K562 (cell line): ENCODE measurements around the gene NR4A2. TPM values are rescaled to one million over a fixed set of nuclear protein-coding genes. Genes with fewer than 3 reads are reported as not detected.

Experiments used
- ADNP ChIP-seq: fragments of 200-800 bp; sonication (Bioruptor generic); IDR thresholded peaks from 2 replicates; pipeline ENCODE4 v1.6.1; 2016; ENCODE audit warnings: missing genetic modification characterization, missing compliant biosample characterization
- FOXJ2 ChIP-seq: fragments of 200-800 bp; sonication (Bioruptor generic); IDR thresholded peaks from 2 replicates; pipeline ENCODE4 v1.6.1; 2016; ENCODE audit warnings: missing genetic modification characterization, missing compliant biosample characterization
- GATAD2A ChIP-seq: fragments of 450-650 bp; IDR thresholded peaks from 2 replicates; pipeline ENCODE4 v1.6.1; 2017
- HDAC3 ChIP-seq: fragments of 450-650 bp; IDR thresholded peaks from 2 replicates; pipeline ENCODE4 v1.6.1; 2018; ENCODE audit warnings: borderline replicate concordance, mild to moderate bottlenecking, moderate library complexity; ENCODE audit not compliant: partially characterized antibody
- HDAC6 ChIP-seq: IDR thresholded peaks from 2 replicates; pipeline ENCODE4 v1.6.1; 2012; ENCODE audit warnings: low read depth, mild to moderate bottlenecking, control low read depth, inconsistent platforms, low read length, moderate library complexity
- HMGN3 ChIP-seq: IDR thresholded peaks from 2 replicates; pipeline ENCODE4 v1.6.1; 2011; ENCODE audit warnings: borderline replicate concordance, low read depth, mild to moderate bottlenecking, mixed read lengths, low read length; ENCODE audit not compliant: insufficient read length; ENCODE audit errors: extremely low read depth
- KLF1 ChIP-seq: fragments of 450-650 bp; IDR thresholded peaks from 2 replicates; pipeline ENCODE4 v1.6.1; 2016; ENCODE audit warnings: missing genetic modification characterization, missing compliant biosample characterization
- NBN ChIP-seq: fragments of 450-650 bp; IDR thresholded peaks from 2 replicates; pipeline ENCODE4 v1.6.1; 2016; ENCODE audit warnings: low read depth, mild to moderate bottlenecking
- NFIC ChIP-seq: fragments of 450-650 bp; IDR thresholded peaks from 2 replicates; pipeline ENCODE4 v1.6.1; 2017; ENCODE audit warnings: mild to moderate bottlenecking, inconsistent platforms
- POLR3A ChIP-seq: IDR thresholded peaks from 2 replicates; pipeline ENCODE4 v1.6.1; 2011; ENCODE audit warnings: borderline replicate concordance, mild to moderate bottlenecking, moderate library complexity; ENCODE audit not compliant: insufficient read length, insufficient read depth; ENCODE audit errors: extremely low read depth
- RBM15 ChIP-seq: fragments of 200-400 bp; formaldehyde crosslinking; IDR thresholded peaks from 2 replicates; pipeline ENCODE4 v1.6.1; 2018; ENCODE audit warnings: mild to moderate bottlenecking, low read length, moderate library complexity; ENCODE audit not compliant: insufficient read depth
- ZBTB17 ChIP-seq: fragments of 450-650 bp; formaldehyde crosslinking; IDR thresholded peaks from 2 replicates; pipeline ENCODE4 v1.4.0; 2020; ENCODE audit warnings: mild to moderate bottlenecking
- ZKSCAN1 ChIP-seq: fragments of 150-350 bp; IDR thresholded peaks from 2 replicates; pipeline ENCODE4 v1.6.1; 2016; ENCODE audit warnings: low read depth, low read length
- ZKSCAN3 ChIP-seq: fragments of 250-450 bp; sonication (Bioruptor Pico); IDR thresholded peaks from 2 replicates; pipeline ENCODE4 v1.4.0; 2020
- ZKSCAN8 ChIP-seq: fragments of 200-800 bp; sonication (Bioruptor generic); IDR thresholded peaks from 2 replicates; pipeline ENCODE4 v1.6.1; 2016; ENCODE audit warnings: missing genetic modification characterization, missing compliant biosample characterization
- polyA plus RNA-seq, 8 experiments: library from polyadenylated mRNA; depleted of rRNA in 4 of 8; stranded (reverse) in 5 of 8; unstranded in 3 of 8; fragments of >200 nt; fragmentation: Nextera tagmentation in 2 of 8; fragmentation: Illumina TruSeq in 1 of 8; extraction: Ambion mirVana in 2 of 8; extraction: Trizol in 1 of 8; gene quantifications; 2 replicates each; pipeline versions ENCODE4 v1.2.1 to v1.2.3, GENCODE V29; 2011 to 2014; ENCODE audit warnings: inconsistent platforms in 1 of 8, missing spikeins in 1 of 8
- total RNA-seq, 7 experiments: library from RNA; depleted of rRNA in 6 of 7; stranded (reverse); fragments of >200 nt in 6 of 7; fragmentation: Illumina TruSeq in 2 of 7; extraction: Trizol in 2 of 7; gene quantifications; 2 replicates each; pipeline versions ENCODE4 v1.2.1 to v1.2.3, GENCODE V29; 2011 to 2021; ENCODE audit warnings: low replicate concordance in 1 of 7
- TF ChIP-seq, protein P1 (sequence below): sonication (generic); formaldehyde crosslinking; IDR thresholded peaks from 2 replicates; pipeline ENCODE4 v1.8.0; 2023; ENCODE audit warnings: missing genetic modification reagents, mild to moderate bottlenecking, borderline replicate concordance
- TF ChIP-seq, protein P2 (sequence below), 2 experiments: IDR thresholded peaks in 1 of 2; conservative IDR thresholded peaks in 1 of 2; 2 replicates each; pipeline ENCODE4 v1.6.1; 2016; ENCODE audit warnings: low read depth in 2 of 2, mild to moderate bottlenecking in 1 of 2, missing compliant biosample characterization in 1 of 2, missing genetic modification characterization in 1 of 2, moderate library complexity in 1 of 2
- TF ChIP-seq, protein P3 (sequence below): sonication (generic); formaldehyde crosslinking; IDR thresholded peaks from 2 replicates; pipeline ENCODE4 v1.8.0; 2022; ENCODE audit warnings: mild to moderate bottlenecking, missing genetic modification reagents

NR4A2 gene
- total and polyA plus RNA-seq, 9 of the 15 experiments (the other 6 are each of a cell fraction or from before 2014, with no cell fraction given): 0.94 to 5.1 (median 1.3) TPM

DNA sequence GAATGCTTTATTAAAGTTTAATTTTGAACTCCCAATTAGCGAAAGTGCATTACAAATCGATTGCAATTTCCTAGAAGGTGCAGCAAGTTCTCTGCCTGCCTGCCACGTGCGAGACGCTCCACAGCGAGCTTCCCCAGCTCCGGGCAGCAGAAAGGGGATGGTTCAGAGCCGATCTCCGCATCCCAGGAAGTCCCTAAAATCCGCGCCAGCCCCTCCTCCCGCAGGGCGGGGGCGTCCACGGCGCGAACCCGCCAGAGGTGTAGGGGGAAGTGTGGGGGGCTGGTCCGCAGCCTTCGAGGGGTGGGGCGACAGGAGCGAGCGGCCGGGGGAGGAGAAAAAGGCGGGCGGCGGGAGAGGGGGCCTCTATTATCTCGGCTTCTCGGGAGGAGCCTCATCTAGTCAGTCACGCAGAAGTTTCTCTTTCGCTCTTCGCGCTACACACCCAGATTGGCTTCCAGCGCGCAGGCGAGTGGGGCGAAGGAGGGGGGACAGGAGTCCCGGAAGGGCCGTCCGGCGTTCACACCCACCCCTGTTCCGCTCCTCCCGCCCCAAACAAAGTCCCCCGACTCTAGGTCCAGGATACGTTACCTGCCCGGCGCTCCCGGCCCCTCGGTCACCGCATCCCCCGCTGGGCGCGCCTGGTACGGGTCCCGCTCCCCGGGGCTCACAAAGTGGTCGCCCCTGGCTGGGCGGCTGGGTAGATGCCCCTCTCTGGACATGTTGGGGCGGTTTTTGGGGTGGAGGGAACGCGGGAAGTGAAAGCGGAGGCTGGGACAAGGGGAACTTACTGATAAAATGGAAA is 9.1 kb upstream of the NR4A2 start (continued):
- TF ChIP-seq, protein P1, sequence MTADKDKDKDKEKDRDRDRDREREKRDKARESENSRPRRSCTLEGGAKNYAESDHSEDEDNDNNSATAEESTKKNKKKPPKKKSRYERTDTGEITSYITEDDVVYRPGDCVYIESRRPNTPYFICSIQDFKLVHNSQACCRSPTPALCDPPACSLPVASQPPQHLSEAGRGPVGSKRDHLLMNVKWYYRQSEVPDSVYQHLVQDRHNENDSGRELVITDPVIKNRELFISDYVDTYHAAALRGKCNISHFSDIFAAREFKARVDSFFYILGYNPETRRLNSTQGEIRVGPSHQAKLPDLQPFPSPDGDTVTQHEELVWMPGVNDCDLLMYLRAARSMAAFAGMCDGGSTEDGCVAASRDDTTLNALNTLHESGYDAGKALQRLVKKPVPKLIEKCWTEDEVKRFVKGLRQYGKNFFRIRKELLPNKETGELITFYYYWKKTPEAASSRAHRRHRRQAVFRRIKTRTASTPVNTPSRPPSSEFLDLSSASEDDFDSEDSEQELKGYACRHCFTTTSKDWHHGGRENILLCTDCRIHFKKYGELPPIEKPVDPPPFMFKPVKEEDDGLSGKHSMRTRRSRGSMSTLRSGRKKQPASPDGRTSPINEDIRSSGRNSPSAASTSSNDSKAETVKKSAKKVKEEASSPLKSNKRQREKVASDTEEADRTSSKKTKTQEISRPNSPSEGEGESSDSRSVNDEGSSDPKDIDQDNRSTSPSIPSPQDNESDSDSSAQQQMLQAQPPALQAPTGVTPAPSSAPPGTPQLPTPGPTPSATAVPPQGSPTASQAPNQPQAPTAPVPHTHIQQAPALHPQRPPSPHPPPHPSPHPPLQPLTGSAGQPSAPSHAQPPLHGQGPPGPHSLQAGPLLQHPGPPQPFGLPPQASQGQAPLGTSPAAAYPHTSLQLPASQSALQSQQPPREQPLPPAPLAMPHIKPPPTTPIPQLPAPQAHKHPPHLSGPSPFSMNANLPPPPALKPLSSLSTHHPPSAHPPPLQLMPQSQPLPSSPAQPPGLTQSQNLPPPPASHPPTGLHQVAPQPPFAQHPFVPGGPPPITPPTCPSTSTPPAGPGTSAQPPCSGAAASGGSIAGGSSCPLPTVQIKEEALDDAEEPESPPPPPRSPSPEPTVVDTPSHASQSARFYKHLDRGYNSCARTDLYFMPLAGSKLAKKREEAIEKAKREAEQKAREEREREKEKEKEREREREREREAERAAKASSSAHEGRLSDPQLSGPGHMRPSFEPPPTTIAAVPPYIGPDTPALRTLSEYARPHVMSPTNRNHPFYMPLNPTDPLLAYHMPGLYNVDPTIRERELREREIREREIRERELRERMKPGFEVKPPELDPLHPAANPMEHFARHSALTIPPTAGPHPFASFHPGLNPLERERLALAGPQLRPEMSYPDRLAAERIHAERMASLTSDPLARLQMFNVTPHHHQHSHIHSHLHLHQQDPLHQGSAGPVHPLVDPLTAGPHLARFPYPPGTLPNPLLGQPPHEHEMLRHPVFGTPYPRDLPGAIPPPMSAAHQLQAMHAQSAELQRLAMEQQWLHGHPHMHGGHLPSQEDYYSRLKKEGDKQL (CRISPR knock-in tag): no peak
- no peak for TF ChIP-seq KLF1 (tag)
- no peak for TF ChIP-seq RBM15
- TF ChIP-seq HDAC6: 0 out of 2 replicates have a peak, but pooled peaks have one; percentile 19
- TF ChIP-seq ZKSCAN1: no peak
- TF ChIP-seq NFIC: peak; percentile 31
- peak; percentile 92 for TF ChIP-seq HMGN3
- peak; percentile 9; the same call in 1 of the 2 replicates for TF ChIP-seq ZBTB17 (CRISPR knock-in tag)
- TF ChIP-seq ZKSCAN8 (CRISPR knock-in tag): no peak
- no peak for TF ChIP-seq ADNP (tag)
- TF ChIP-seq, protein P2, sequence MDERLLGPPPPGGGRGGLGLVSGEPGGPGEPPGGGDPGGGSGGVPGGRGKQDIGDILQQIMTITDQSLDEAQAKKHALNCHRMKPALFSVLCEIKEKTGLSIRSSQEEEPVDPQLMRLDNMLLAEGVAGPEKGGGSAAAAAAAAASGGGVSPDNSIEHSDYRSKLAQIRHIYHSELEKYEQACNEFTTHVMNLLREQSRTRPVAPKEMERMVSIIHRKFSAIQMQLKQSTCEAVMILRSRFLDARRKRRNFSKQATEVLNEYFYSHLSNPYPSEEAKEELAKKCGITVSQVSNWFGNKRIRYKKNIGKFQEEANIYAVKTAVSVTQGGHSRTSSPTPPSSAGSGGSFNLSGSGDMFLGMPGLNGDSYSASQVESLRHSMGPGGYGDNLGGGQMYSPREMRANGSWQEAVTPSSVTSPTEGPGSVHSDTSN (CRISPR knock-in tag; IDR thresholded peaks at IDR 0.05; ENCODE audit: low read depth): no peak
- TF ChIP-seq, protein P2 (tag; conservative IDR thresholded peaks at IDR 0.05; ENCODE audit: low read depth): no peak
- peak; percentile 89 for TF ChIP-seq NBN
- TF ChIP-seq, protein P3, sequence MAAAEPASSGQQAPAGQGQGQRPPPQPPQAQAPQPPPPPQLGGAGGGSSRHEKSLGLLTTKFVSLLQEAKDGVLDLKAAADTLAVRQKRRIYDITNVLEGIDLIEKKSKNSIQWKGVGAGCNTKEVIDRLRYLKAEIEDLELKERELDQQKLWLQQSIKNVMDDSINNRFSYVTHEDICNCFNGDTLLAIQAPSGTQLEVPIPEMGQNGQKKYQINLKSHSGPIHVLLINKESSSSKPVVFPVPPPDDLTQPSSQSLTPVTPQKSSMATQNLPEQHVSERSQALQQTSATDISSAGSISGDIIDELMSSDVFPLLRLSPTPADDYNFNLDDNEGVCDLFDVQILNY: no peak; the same call in 1 of the 2 replicates
- no peak for TF ChIP-seq ZKSCAN3
- TF ChIP-seq POLR3A: no peak
- TF ChIP-seq HDAC3: no peak
- TF ChIP-seq FOXJ2 (tag): no peak
- TF ChIP-seq GATAD2A: peak; percentile 43; the same call in 1 of the 2 replicates
